Measurements from ENCODE around the gene CRACR2B.

DNA sequence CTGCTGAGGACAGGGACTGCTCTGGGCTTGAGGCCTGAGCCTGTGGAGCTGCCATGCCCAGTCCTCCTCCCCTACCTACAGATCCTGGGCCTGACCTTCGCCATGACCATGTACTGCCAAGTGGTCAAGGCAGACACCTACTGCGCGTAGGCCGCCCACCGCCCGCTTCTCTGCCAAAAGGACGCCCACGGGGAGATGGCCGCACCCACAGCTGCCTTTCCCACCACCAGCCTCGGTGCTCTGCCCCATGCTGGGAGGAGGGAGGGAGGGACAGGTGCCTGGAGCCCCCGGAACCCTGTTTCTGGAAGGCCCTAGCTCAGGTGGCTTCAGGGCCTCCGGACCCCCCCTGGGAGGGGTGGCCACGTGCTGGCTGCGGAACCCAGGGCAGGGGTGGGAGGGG, 38.8 kb downstream of the CRACR2B start:
- no peak for TF ChIP-seq LEF1 (IDR thresholded peaks at IDR 0.05; ENCODE audit: borderline replicate concordance)
- TF ChIP-seq FOXK2 (IDR thresholded peaks at IDR 0.05) = no peak
- no peak for TF ChIP-seq BHLHE40 (IDR thresholded peaks at IDR 0.05; ENCODE audit: borderline replicate concordance)
- TF ChIP-seq FOXM1 (IDR thresholded peaks at IDR 0.05; ENCODE audit: borderline replicate concordance) = no peak
- no peak for TF ChIP-seq SP1 (IDR thresholded peaks at IDR 0.05)
- TF ChIP-seq HDGF (IDR thresholded peaks at IDR 0.05; ENCODE audit: borderline replicate concordance) = no peak
- TF ChIP-seq ZNF384 (IDR thresholded peaks at IDR 0.05) = no peak
- TF ChIP-seq ARNT (IDR thresholded peaks at IDR 0.05) = no peak
- no peak for TF ChIP-seq L3MBTL2 (conservative IDR thresholded peaks at IDR 0.05)
- no peak for TF ChIP-seq CTBP1 (IDR thresholded peaks at IDR 0.05; ENCODE audit: borderline replicate concordance)
- no peak for TF ChIP-seq ELF4 (IDR thresholded peaks at IDR 0.05)
- TF ChIP-seq SUZ12 (IDR thresholded peaks at IDR 0.05) = no peak

Measured in HEK293T (cell line).